ENCODE results near the gene ERCC6L2. TPM values are rescaled to one million over a fixed set of nuclear protein-coding genes. Genes with fewer than 3 reads are reported as not detected.

ERCC6L2 gene
- total RNA-seq, 1 experiment from 2014 or later, result 43.0 TPM

GRCh38 chr9:95855961-95856360, 19.5 kb upstream of the ERCC6L2 start (continued):
- TF ChIP-seq PRDM15 (CRISPR knock-in tag; IDR thresholded peaks at IDR 0.05) (no peak), MAX (CRISPR knock-in tag; IDR thresholded peaks at IDR 0.05) (no peak), ATF1 (CRISPR knock-in tag; IDR thresholded peaks at IDR 0.05) (no peak), ZBTB43 (CRISPR knock-in tag; IDR thresholded peaks at IDR 0.05) (no peak)

GRCh38 chr9:95857124-95857523, 18.4 kb upstream of the ERCC6L2 start:
- Mint-ChIP-seq H3K9me3 (peaks cover 7% of the 10 kb centered on the region), H3K4me1 (peaks cover 16% of the 10 kb centered on the region), H3K36me3 (peaks cover 1% of the 10 kb centered on the region), H3K27ac (no peak overlapping the region), H3K27me3 (ENCODE audit: low read depth) (no peaks in the 10 kb centered on the region), H3K4me3 (no peak overlapping the region)
- ChIA-PET POLR2A (interaction anchor here (0.6 kb wide), 1 partner anchor 12 kb away, joined by 4 read pairs; no protein-coding TSS in a partner anchor), CTCF (no interaction called here)
- DNase-seq (ENCODE audit: low spot score) (no peak), ATAC-seq (peak; percentile 65; the same call in 1 of the 2 replicates)
- TF ChIP-seq ZNF396 (CRISPR knock-in tag; IDR thresholded peaks at IDR 0.05; ENCODE audit: borderline replicate concordance) (no peak), MXD4 (CRISPR knock-in tag; IDR thresholded peaks at IDR 0.05; ENCODE audit: borderline replicate concordance) (no peak), FOXK1 (CRISPR knock-in tag; IDR thresholded peaks at IDR 0.05) (no peak), ATF3 (CRISPR knock-in tag; conservative IDR thresholded peaks at IDR 0.05) (no peak), IRF2 (CRISPR knock-in tag; IDR thresholded peaks at IDR 0.05; ENCODE audit: borderline replicate concordance, low read depth) (no peak), ZNF416 (CRISPR knock-in tag; IDR thresholded peaks at IDR 0.05) (no peak), IRF1 (CRISPR knock-in tag; IDR thresholded peaks at IDR 0.05) (no peak), E2F5 (CRISPR knock-in tag; IDR thresholded peaks at IDR 0.05) (no peak), JUN (CRISPR knock-in tag; IDR thresholded peaks at IDR 0.05) (no peak), ZNF219 (CRISPR knock-in tag; IDR thresholded peaks at IDR 0.05; ENCODE audit: borderline replicate concordance) (no peak), ZSCAN18 (CRISPR knock-in tag; IDR thresholded peaks at IDR 0.05) (no peak), NR3C1 (CRISPR knock-in tag; conservative IDR thresholded peaks at IDR 0.05; ENCODE audit: low read depth) (no peak), ZNF532 (CRISPR knock-in tag; IDR thresholded peaks at IDR 0.05; ENCODE audit: borderline replicate concordance) (no peak), NR2C2 (CRISPR knock-in tag; IDR thresholded peaks at IDR 0.05) (no peak), JAZF1 (CRISPR knock-in tag; IDR thresholded peaks at IDR 0.05) (no peak), GRHL2 (CRISPR knock-in tag; IDR thresholded peaks at IDR 0.05; ENCODE audit: insufficient replicate concordance, severe bottlenecking) (no peak), MLX (CRISPR knock-in tag; IDR thresholded peaks at IDR 0.05) (no peak), NFATC4 (CRISPR knock-in tag; IDR thresholded peaks at IDR 0.05) (no peak), MAX (CRISPR knock-in tag; IDR thresholded peaks at IDR 0.05) (no peak)

Measured in WTC11 (cell line).